Measurements from ENCODE around the gene CNIH3. TPM values are rescaled to one million over a fixed set of nuclear protein-coding genes. Genes with fewer than 3 reads are reported as not detected.

CNIH3 gene
- total RNA-seq, 6 donors from 2014 or later, result 0.39 to 4.2 (median 2.1) TPM

- Histone ChIP-seq H3K27ac (no peak overlapping the region), H3K36me3 (no peaks in the 10 kb centered on the region), H3K27me3 (no peaks in the 10 kb centered on the region), H3K9me3 (no peaks in the 10 kb centered on the region), H3K4me1 (no peaks in the 10 kb centered on the region), H3K4me3 (no peak overlapping the region)
- DNase-seq (no peak), ATAC-seq (ENCODE audit: low FRiP score in 2 of 2) (no peak)
- TF ChIP-seq EP300 (IDR thresholded peaks at IDR 0.05) (no peak), POLR2A (IDR thresholded peaks at IDR 0.05) (no peak), CTCF (IDR thresholded peaks at IDR 0.05) (no peak), POLR2AphosphoS5 (IDR thresholded peaks at IDR 0.05) (no peak)
- WGBS, 2 donors, result 84 to 87% methylated on average over 2 of the region's 2 CpGs
Observed at GRCh38 chr1:224675590-224675989, 59.5 kb downstream of the CNIH3 start.

GRCh38 chr1:224676551-224676950 lies 60.4 kb downstream of the CNIH3 start:
- DNase-seq (no peak), ATAC-seq (ENCODE audit: low FRiP score in 2 of 2) (no peak)
- Histone ChIP-seq H3K4me3 (no peak overlapping the region), H3K36me3 (no peaks in the 10 kb centered on the region), H3K4me1 (no peaks in the 10 kb centered on the region), H3K27ac (no peak overlapping the region), H3K27me3 (no peaks in the 10 kb centered on the region), H3K9me3 (no peaks in the 10 kb centered on the region)
- 67 to 68% methylated on average over 5 of the region's 5 CpGs for WGBS, 2 donors
- TF ChIP-seq POLR2A (IDR thresholded peaks at IDR 0.05), result no peak
- no peak for TF ChIP-seq CTCF (IDR thresholded peaks at IDR 0.05)
- TF ChIP-seq EP300 (IDR thresholded peaks at IDR 0.05), result no peak
- no peak for TF ChIP-seq POLR2AphosphoS5 (IDR thresholded peaks at IDR 0.05)

DNA sequence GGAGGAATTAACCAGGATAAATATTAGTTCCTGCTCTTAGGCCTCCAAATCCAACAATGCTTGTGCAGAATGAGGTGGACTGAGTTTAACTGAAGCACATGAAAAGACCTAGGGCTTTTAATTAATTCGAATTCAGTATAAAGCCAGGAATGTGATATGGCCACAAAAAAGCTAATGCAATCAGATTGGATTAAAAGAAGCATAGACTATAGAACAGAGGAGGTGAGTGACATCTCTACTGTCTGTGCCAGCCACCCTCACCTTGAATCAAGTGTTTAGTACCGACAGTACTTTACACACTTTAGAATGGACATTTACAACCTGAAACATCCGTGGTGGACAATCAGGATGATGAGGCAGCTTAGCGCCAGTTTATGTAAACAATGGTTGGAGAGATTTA lies 62.1 kb downstream of the CNIH3 start:
- H3K9me3 ChIP-seq, result no peaks in the 10 kb centered on the region
- DNase-seq (no peak), ATAC-seq (ENCODE audit: low FRiP score in 2 of 2) (no peak)
- no peaks in the 10 kb centered on the region for H3K27me3 ChIP-seq
- H3K27ac ChIP-seq, result no peak overlapping the region
- TF ChIP-seq CTCF (IDR thresholded peaks at IDR 0.05), result no peak
- no peak for TF ChIP-seq POLR2A (IDR thresholded peaks at IDR 0.05)
- no peak for TF ChIP-seq EP300 (IDR thresholded peaks at IDR 0.05)
- TF ChIP-seq POLR2AphosphoS5 (IDR thresholded peaks at IDR 0.05), result no peak
- WGBS, 2 donors, result 77 to 80% methylated on average over 4 of the region's 4 CpGs
- H3K36me3 ChIP-seq, result no peaks in the 10 kb centered on the region
- no peaks in the 10 kb centered on the region for H3K4me1 ChIP-seq
- no peak overlapping the region for H3K4me3 ChIP-seq

- Histone ChIP-seq H3K4me1 (no peaks in the 10 kb centered on the region), H3K27me3 (no peaks in the 10 kb centered on the region), H3K36me3 (no peaks in the 10 kb centered on the region), H3K4me3 (no peak overlapping the region), H3K27ac (no peak overlapping the region), H3K9me3 (no peaks in the 10 kb centered on the region)
- DNase-seq (no peak), ATAC-seq (ENCODE audit: low FRiP score in 2 of 2) (no peak)
- TF ChIP-seq POLR2A (IDR thresholded peaks at IDR 0.05) (no peak), POLR2AphosphoS5 (IDR thresholded peaks at IDR 0.05) (no peak), CTCF (IDR thresholded peaks at IDR 0.05) (no peak), EP300 (IDR thresholded peaks at IDR 0.05) (no peak)
- WGBS, 2 donors, result 91 to 100% methylated on average over 2 of the region's 2 CpGs
Observed at GRCh38 chr1:224679606-224680005, 63.5 kb downstream of the CNIH3 start.

DNA sequence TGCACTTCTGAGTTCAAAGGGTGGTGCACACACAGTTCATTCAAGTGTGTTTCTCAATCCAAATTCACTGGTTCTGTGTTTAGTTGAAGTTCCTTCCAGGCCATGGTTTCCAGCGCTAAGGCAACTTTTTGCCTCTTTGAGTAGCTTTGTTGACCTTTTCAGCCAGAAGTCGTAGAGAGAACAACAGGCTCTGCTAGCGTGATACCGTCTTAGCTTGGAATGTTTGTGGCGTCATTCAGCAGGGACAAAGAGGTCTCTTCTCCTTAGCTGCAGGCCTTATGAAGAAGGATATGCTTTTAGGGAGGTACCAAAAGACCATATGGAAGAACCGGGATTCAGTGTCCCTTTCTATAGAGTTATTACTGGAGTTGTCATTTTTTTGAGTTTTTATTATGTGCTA lies 65.7 kb downstream of the CNIH3 start:
- ATAC-seq (ENCODE audit: low FRiP score in 2 of 2) (no peak), DNase-seq (no peak)
- Histone ChIP-seq H3K36me3 (no peaks in the 10 kb centered on the region), H3K4me3 (no peak overlapping the region), H3K27ac (no peak overlapping the region), H3K9me3 (no peaks in the 10 kb centered on the region), H3K27me3 (no peaks in the 10 kb centered on the region), H3K4me1 (no peaks in the 10 kb centered on the region)
- 75 to 80% methylated on average over 6 of the region's 6 CpGs for WGBS, 2 donors
- TF ChIP-seq POLR2AphosphoS5 (IDR thresholded peaks at IDR 0.05), result no peak
- no peak for TF ChIP-seq POLR2A (IDR thresholded peaks at IDR 0.05)
- TF ChIP-seq CTCF (IDR thresholded peaks at IDR 0.05), result no peak
- no peak for TF ChIP-seq EP300 (IDR thresholded peaks at IDR 0.05)

Measured in upper lobe of left lung (tissue), 6 donors.